GM23338 (cell line): ENCODE measurements around the gene GNPDA2. TPM values are rescaled to one million over a fixed set of nuclear protein-coding genes. Genes with fewer than 3 reads are reported as not detected.

Experiments used
- ATAC-seq: fragments of 200-7000 bp; cut with Tn5 transposase; 3 replicates; pipeline ENCODE4 v1.9.1; 2020
- DNase-seq: peaks from one replicate; pipeline ENCODE4 v3.0.0-alpha.2; 2015; ENCODE audit warnings: low spot score
- H2AFZ ChIP-seq: fragments of 200-600 bp; sonication (generic); 2 replicates; pipeline ENCODE4 v1.8.0; 2016; ENCODE audit warnings: antibody characterized with exemption, mild to moderate bottlenecking, moderate library complexity
- H3F3A ChIP-seq: fragments of 200-600 bp; sonication (generic); replicated peaks from 2 replicates; pipeline ENCODE4 v1.8.0; 2017; ENCODE audit warnings: antibody characterized with exemption, mixed run types, low read depth
- H3K27ac ChIP-seq: fragments of 200-600 bp; sonication (generic); 2 replicates; pipeline ENCODE4 v1.6.1; 2016; ENCODE audit warnings: low read depth
- H3K27me3 ChIP-seq: fragments of 200-600 bp; sonication (generic); 2 replicates; pipeline ENCODE4 v1.8.0; 2016; ENCODE audit warnings: mild to moderate bottlenecking, mixed run types, moderate library complexity; ENCODE audit not compliant: insufficient read depth
- H3K36me3 ChIP-seq: fragments of 200-600 bp; sonication (generic); 2 replicates; pipeline ENCODE4 v1.8.0; 2016; ENCODE audit warnings: mild to moderate bottlenecking; ENCODE audit not compliant: insufficient read depth
- H3K4me1 ChIP-seq: fragments of 200-600 bp; sonication (generic); 2 replicates; pipeline ENCODE4 v1.8.0; 2016; ENCODE audit warnings: mild to moderate bottlenecking, moderate library complexity; ENCODE audit not compliant: insufficient read depth
- H3K4me2 ChIP-seq: fragments of 200-600 bp; sonication (generic); 2 replicates; pipeline ENCODE4 v1.7.1; 2017; ENCODE audit warnings: mixed run types
- H3K4me3 ChIP-seq: fragments of 200-600 bp; sonication (generic); 2 replicates; pipeline ENCODE4 v1.6.1; 2016; ENCODE audit warnings: mixed run types
- H3K79me2 ChIP-seq: fragments of 200-600 bp; sonication (generic); replicated peaks from 2 replicates; pipeline ENCODE4 v1.8.0; 2017; ENCODE audit warnings: mild to moderate bottlenecking; ENCODE audit not compliant: insufficient read depth
- H3K9me2 ChIP-seq: fragments of 200-600 bp; sonication (generic); 2 replicates; pipeline ENCODE4 v1.8.0; 2017; ENCODE audit not compliant: insufficient read depth
- H4K20me1 ChIP-seq: fragments of 200-600 bp; sonication (generic); replicated peaks from 2 replicates; pipeline ENCODE4 v1.8.0; 2017; ENCODE audit warnings: mild to moderate bottlenecking; ENCODE audit not compliant: insufficient read depth
- H3K27ac Mint-ChIP-seq: 2 replicates; pipeline ENCODE4 v1.8.0; 2020; ENCODE audit warnings: inconsistent platforms, mild to moderate bottlenecking, moderate library complexity, mixed read lengths
- H3K27me3 Mint-ChIP-seq: 3 replicates; pipeline ENCODE4 v1.8.0; 2022; ENCODE audit warnings: low read depth, mild to moderate bottlenecking, moderate library complexity, mixed read lengths, inconsistent platforms; ENCODE audit not compliant: insufficient read depth, poor library complexity
- H3K36me3 Mint-ChIP-seq: 3 replicates; pipeline ENCODE4 v1.8.0; 2021; ENCODE audit warnings: low read depth, mild to moderate bottlenecking, inconsistent platforms, moderate library complexity, mixed read lengths
- H3K4me1 Mint-ChIP-seq: 3 replicates; pipeline ENCODE4 v1.8.0; 2020; ENCODE audit warnings: mild to moderate bottlenecking, inconsistent platforms, mixed read lengths
- H3K4me3 Mint-ChIP-seq: 3 replicates; pipeline ENCODE4 v1.8.0; 2021; ENCODE audit warnings: moderate library complexity, mild to moderate bottlenecking, inconsistent platforms, mixed read lengths
- H3K9me3 Mint-ChIP-seq: 3 replicates; pipeline ENCODE4 v1.8.0; 2020; ENCODE audit warnings: moderate library complexity, mild to moderate bottlenecking, inconsistent platforms, mixed read lengths
- CREB1 ChIP-seq: fragments of 250-450 bp; sonication (Bioruptor Pico); IDR thresholded peaks from 2 replicates; pipeline ENCODE4 v1.5.0; 2020; ENCODE audit warnings: low read depth, mild to moderate bottlenecking, moderate library complexity
- CTCF ChIP-seq, 2 experiments: fragments of 200-600 bp in 1 of 2; sonication (generic) in 1 of 2; conservative IDR thresholded peaks; 2 replicates each; pipeline versions ENCODE4 v1.5.1 to v1.6.1; 2016 to 2017; ENCODE audit warnings: antibody characterized with exemption in 2 of 2, low read depth in 2 of 2, mild to moderate bottlenecking in 2 of 2, moderate library complexity in 1 of 2
- ETS1 ChIP-seq: IDR thresholded peaks from 2 replicates; pipeline ENCODE4 v1.6.1; 2016; ENCODE audit warnings: antibody characterized with exemption
- EZH2phosphoT487 ChIP-seq: fragments of 200-600 bp; sonication (generic); IDR thresholded peaks from one replicate; pipeline ENCODE4 v1.8.1; 2018; ENCODE audit warnings: antibody characterized with exemption; ENCODE audit not compliant: unreplicated experiment
- JUNB ChIP-seq: IDR thresholded peaks from one replicate; pipeline ENCODE4 v1.6.1; 2016; ENCODE audit warnings: antibody characterized with exemption; ENCODE audit not compliant: unreplicated experiment
- POLR2AphosphoS5 ChIP-seq: IDR thresholded peaks from 2 replicates; pipeline ENCODE4 v1.6.1; 2016; ENCODE audit warnings: antibody characterized with exemption, low read depth
- STAT1 ChIP-seq: IDR thresholded peaks from one replicate; pipeline ENCODE4 v1.6.1; 2016; ENCODE audit warnings: antibody characterized with exemption; ENCODE audit not compliant: unreplicated experiment
- ZNF331 ChIP-seq: fragments of 250-450 bp; sonication (Bioruptor Pico); IDR thresholded peaks from 2 replicates; pipeline ENCODE4 v1.5.0; 2020; ENCODE audit warnings: low read depth, mild to moderate bottlenecking, moderate library complexity
- ZNF462 ChIP-seq: fragments of 250-450 bp; sonication (Bioruptor Pico); IDR thresholded peaks from 2 replicates; pipeline ENCODE4 v1.5.0; 2020; ENCODE audit warnings: mild to moderate bottlenecking, moderate library complexity
- polyA plus RNA-seq: library from polyadenylated mRNA; unstranded; fragments of >200 nt; fragmentation: Nextera tagmentation; extraction: Ambion mirVana; gene quantifications from 2 replicates; pipeline ENCODE4 v1.2.1, GENCODE V29; 2016
- total RNA-seq: library from RNA; depleted of rRNA; stranded (reverse); fragments of >200 nt; shearing (Covaris generic); gene quantifications from 2 replicates; pipeline ENCODE4 v1.2.3, GENCODE V29; 2014

The GNPDA2 gene
- total and polyA plus RNA-seq, 2 experiments from 2014 or later, result 6.4 to 7.7 TPM

- no peak for ATAC-seq
- H3K4me3 Mint-ChIP-seq, result no peak overlapping the region
- no peaks in the 10 kb centered on the region for H3K4me1 Mint-ChIP-seq
- Histone ChIP-seq H3K36me3 (no peaks in the 10 kb centered on the region), H3K4me2 (no peak overlapping the region), H3K79me2 (no peaks in the 10 kb centered on the region), H3K9me2 (0 out of 2 replicates have a peak, but pooled peaks cover 5% of the 10 kb centered on the region), H3K27ac (no peak overlapping the region), H4K20me1 (no peaks in the 10 kb centered on the region), H3F3A (no peaks in the 10 kb centered on the region), H3K4me3 (no peak overlapping the region), H3K4me1 (no peaks in the 10 kb centered on the region), H3K27me3 (no peaks in the 10 kb centered on the region), H2AFZ (no peak overlapping the region)
- H3K36me3 Mint-ChIP-seq, result peaks cover 4% of the 10 kb centered on the region; the same call in 2 of the 3 replicates
- no peak for DNase-seq
- TF ChIP-seq STAT1, result no peak
- TF ChIP-seq ZNF462 (CRISPR knock-in tag), result no peak
- TF ChIP-seq CREB1 (CRISPR knock-in tag), result no peak
- TF ChIP-seq EZH2phosphoT487, result no peak
- no peak for TF ChIP-seq POLR2AphosphoS5
- TF ChIP-seq JUNB, result no peak
- no peak for TF ChIP-seq ZNF331 (CRISPR knock-in tag)
- peaks cover 2% of the 10 kb centered on the region for H3K27me3 Mint-ChIP-seq
- no peak overlapping the region for H3K27ac Mint-ChIP-seq
- peaks cover 12% of the 10 kb centered on the region for H3K9me3 Mint-ChIP-seq
These were observed 38.8 kb upstream of the GNPDA2 start for GRCh38 chr4:44765116-44765515.

GRCh38 chr4:44761306-44761705 lies 35.0 kb upstream of the GNPDA2 start:
- Histone ChIP-seq H4K20me1 (no peaks in the 10 kb centered on the region), H3K27me3 (no peaks in the 10 kb centered on the region), H3K4me1 (no peaks in the 10 kb centered on the region), H3K4me2 (no peak overlapping the region), H3F3A (no peaks in the 10 kb centered on the region), H2AFZ (no peak overlapping the region), H3K4me3 (no peak overlapping the region), H3K9me2 (no peaks in the 10 kb centered on the region), H3K79me2 (no peaks in the 10 kb centered on the region), H3K36me3 (no peaks in the 10 kb centered on the region), H3K27ac (no peak overlapping the region)
- no peak for ATAC-seq
- Mint-ChIP-seq H3K27ac (no peak overlapping the region), H3K4me3 (no peak overlapping the region), H3K27me3 (peaks cover 2% of the 10 kb centered on the region), H3K4me1 (no peaks in the 10 kb centered on the region), H3K36me3 (no peaks in the 10 kb centered on the region), H3K9me3 (no peaks in the 10 kb centered on the region)
- TF ChIP-seq CTCF (conservative IDR thresholded peaks at IDR 0.05; ENCODE audit: low read depth in 2 of 2), result no peak
- no peak for TF ChIP-seq ETS1
- TF ChIP-seq EZH2phosphoT487, result no peak
- no peak for DNase-seq
